K562 (cell line): Measurements from ENCODE around the gene PSMA1. TPM values are rescaled to one million over a fixed set of nuclear protein-coding genes. Genes with fewer than 3 reads are reported as not detected.

Experiments used
- ATAC-seq: fragments of 200-7000 bp; cut with Tn5 transposase; 3 replicates; pipeline ENCODE4 v1.9.1; 2020; ENCODE audit warnings: moderate library complexity
- BruUV-seq: library from RNA; stranded (reverse); fragments of 400-500 nt; replicated peaks from 2 replicates; lab custom pipeline; 2021; lab: Mats Ljungman, UMichigan
- CTCF ChIA-PET: fragments of 300-600 bp; formaldehyde crosslinking; extraction: SDS; loops from one replicate; lab custom pipeline; 2021; ENCODE audit warnings: low intra/inter-chr PET ratio; lab: Yijun Ruan, JAX
- POLR2A ChIA-PET: fragments of 300-600, 350-650 bp; sonication (Branson Sonifier 250); formaldehyde crosslinking; extraction: SDS; loops from one replicate; lab custom pipeline; 2021; ENCODE audit warnings: antibody characterized with exemption, inconsistent platforms; lab: Yijun Ruan, JAX
- DNase-seq, 4 experiments: peaks; one replicate each; pipeline versions ENCODE4 v3.0.0 to v3.0.0-alpha.2; 2011 to 2018; ENCODE audit warnings: low spot score in 3 of 4, mixed read lengths in 3 of 4; ENCODE audit errors: extremely low read depth in 1 of 4
- FAIRE-seq: peaks from 2 replicates; lab custom pipeline; 2011; peaks lifted over from hg19 to GRCh38; lab: Jason Lieb, UNC
- H2AFZ ChIP-seq: 2 replicates; pipeline ENCODE4 v1.6.0; 2011; ENCODE audit warnings: low read depth, low read length, control low read depth, inconsistent platforms
- H3K27ac ChIP-seq: fragments of 200-600 bp; 3 replicates; pipeline ENCODE4 v1.8.0; 2011; ENCODE audit warnings: low read depth, mild to moderate bottlenecking, control low read depth, inconsistent platforms, low read length, moderate library complexity, mixed read lengths; ENCODE audit errors: extremely low read depth
- H3K27me3 ChIP-seq, 2 experiments: fragments of 300-600 bp in 1 of 2; 2 replicates in 1 of 2; 3 replicates in 1 of 2; pipeline versions ENCODE4 v1.6.0 to v1.8.0; 2011; ENCODE audit warnings: inconsistent platforms in 2 of 2, low read length in 2 of 2, mild to moderate bottlenecking in 1 of 2, mixed read lengths in 1 of 2, moderate library complexity in 1 of 2; ENCODE audit not compliant: control insufficient read depth in 2 of 2, insufficient read depth in 2 of 2
- H3K36me3 ChIP-seq: fragments of 300-600 bp; 3 replicates; pipeline ENCODE4 v1.8.0; 2011; ENCODE audit warnings: mild to moderate bottlenecking, low read length, inconsistent platforms; ENCODE audit not compliant: control insufficient read depth, insufficient read depth
- H3K4me1 ChIP-seq, 2 experiments: fragments of 200-600 bp in 1 of 2; replicated peaks in 1 of 2; 2 replicates in 1 of 2; 3 replicates in 1 of 2; pipeline versions ENCODE4 v1.5.1 to v1.8.0; 2011; ENCODE audit warnings: inconsistent platforms in 2 of 2, low read length in 2 of 2, mild to moderate bottlenecking in 1 of 2, mixed read lengths in 1 of 2, moderate library complexity in 1 of 2; ENCODE audit not compliant: control insufficient read depth in 2 of 2, insufficient read depth in 2 of 2
- H3K4me2 ChIP-seq: 2 replicates; pipeline ENCODE4 v1.6.1; 2011; ENCODE audit warnings: low read length, control low read depth, inconsistent platforms, mixed read lengths; ENCODE audit not compliant: insufficient read depth
- H3K4me3 ChIP-seq: fragments of 200-600 bp; sonication (generic), shearing (Covaris generic); 2 replicates; pipeline ENCODE4 v1.5.1; 2016; ENCODE audit warnings: control low read depth, inconsistent platforms
- H3K79me2 ChIP-seq: fragments of 200-600 bp; 3 replicates; pipeline ENCODE4 v1.8.0; 2011; ENCODE audit warnings: low read length, inconsistent platforms; ENCODE audit not compliant: control insufficient read depth, insufficient read depth
- H3K9ac ChIP-seq, 2 experiments: 2 replicates each; pipeline versions ENCODE4 v1.6.0 to v1.6.1; 2011; ENCODE audit warnings: low read depth in 2 of 2, low read length in 2 of 2, control low read depth in 1 of 2, inconsistent platforms in 1 of 2, mild to moderate bottlenecking in 1 of 2, mixed read lengths in 1 of 2; ENCODE audit not compliant: insufficient read depth in 1 of 2
- H3K9me1 ChIP-seq: one replicate; pipeline ENCODE4 v1.6.0; 2011; ENCODE audit warnings: inconsistent platforms, mild to moderate bottlenecking, low read length, moderate library complexity; ENCODE audit not compliant: control insufficient read depth, insufficient read depth
- H3K9me3 ChIP-seq: replicated peaks from 2 replicates; pipeline ENCODE4 v1.5.1; 2011; ENCODE audit warnings: low read depth, low read length, inconsistent platforms; ENCODE audit not compliant: control insufficient read depth, insufficient read depth
- H4K20me1 ChIP-seq: replicated peaks from 2 replicates; pipeline ENCODE4 v1.6.1; 2011; ENCODE audit warnings: low read length, inconsistent platforms, mixed read lengths; ENCODE audit not compliant: control insufficient read depth, insufficient read depth
- ARID1B ChIP-seq: fragments of 450-650 bp; IDR thresholded peaks from 2 replicates; pipeline ENCODE4 v1.6.1; 2016; ENCODE audit warnings: antibody characterized with exemption, mild to moderate bottlenecking, inconsistent platforms
- CCAR2 ChIP-seq: fragments of 200-400 bp; formaldehyde crosslinking; IDR thresholded peaks from 2 replicates; pipeline ENCODE4 v1.6.1; 2017; ENCODE audit warnings: mild to moderate bottlenecking, low read depth, low read length
- FOXA1 ChIP-seq: fragments of 450-650 bp; IDR thresholded peaks from 2 replicates; pipeline ENCODE4 v1.6.1; 2016; ENCODE audit warnings: mild to moderate bottlenecking, borderline replicate concordance
- WGBS: fragments of 100-300 bp; shearing (Covaris generic); methylation state at CpG from one replicate; pipeline ENCODE4 v1.1.6; 2016; ENCODE audit warnings: low coverage, mixed read lengths; ENCODE audit not compliant: insufficient coverage; ENCODE audit errors: missing lambda C conversion rate; 5-methylcytosine and 5-hydroxymethylcytosine counted together
- in situ Hi-C: fragments of 300-500 bp; cut with MboI; formaldehyde crosslinking; loops from 4 replicates; pipeline ENCODE4 v1.15.0; 2018; ENCODE audit warnings: inconsistent platforms, mixed read lengths
- intact Hi-C: fragments of 100-400 bp; cut with micrococcal nuclease; formaldehyde crosslinking; loops from 2 replicates; pipeline ENCODE4 v1.14.2; 2022
- polyA plus RNA-seq, 8 experiments: library from polyadenylated mRNA; depleted of rRNA in 4 of 8; stranded (reverse) in 5 of 8; unstranded in 3 of 8; fragments of >200 nt; fragmentation: Nextera tagmentation in 2 of 8; fragmentation: Illumina TruSeq in 1 of 8; extraction: Ambion mirVana in 2 of 8; extraction: Trizol in 1 of 8; gene quantifications; 2 replicates each; pipeline versions ENCODE4 v1.2.1 to v1.2.3, GENCODE V29; 2011 to 2014; ENCODE audit warnings: inconsistent platforms in 1 of 8, missing spikeins in 1 of 8
- total RNA-seq, 7 experiments: library from RNA; depleted of rRNA in 6 of 7; stranded (reverse); fragments of >200 nt in 6 of 7; fragmentation: Illumina TruSeq in 2 of 7; extraction: Trizol in 2 of 7; gene quantifications; 2 replicates each; pipeline versions ENCODE4 v1.2.1 to v1.2.3, GENCODE V29; 2011 to 2021; ENCODE audit warnings: low replicate concordance in 1 of 7
- TF ChIP-seq, protein P1 (sequence below): fragments of 200-600 bp; sonication (generic); IDR thresholded peaks from one replicate; pipeline ENCODE4 v1.6.1; 2012; ENCODE audit warnings: mild to moderate bottlenecking, low read depth, low read length, inconsistent platforms
- TF ChIP-seq, protein P2 (sequence below): sonication (generic); formaldehyde crosslinking; IDR thresholded peaks from 2 replicates; pipeline ENCODE4 v1.8.0; 2023; ENCODE audit warnings: mild to moderate bottlenecking, missing genetic modification reagents
- TF ChIP-seq, protein P3 (sequence below): fragments of 450-650 bp; formaldehyde crosslinking; conservative IDR thresholded peaks from 2 replicates; pipeline ENCODE4 v1.4.0; 2022; ENCODE audit warnings: mild to moderate bottlenecking, missing genetic modification characterization

PSMA1 gene
- total and polyA plus RNA-seq, 9 of the 15 experiments (the other 6 are each of a cell fraction or from before 2014, with no cell fraction given), result 283 to 1,007 (median 424) TPM

DNA sequence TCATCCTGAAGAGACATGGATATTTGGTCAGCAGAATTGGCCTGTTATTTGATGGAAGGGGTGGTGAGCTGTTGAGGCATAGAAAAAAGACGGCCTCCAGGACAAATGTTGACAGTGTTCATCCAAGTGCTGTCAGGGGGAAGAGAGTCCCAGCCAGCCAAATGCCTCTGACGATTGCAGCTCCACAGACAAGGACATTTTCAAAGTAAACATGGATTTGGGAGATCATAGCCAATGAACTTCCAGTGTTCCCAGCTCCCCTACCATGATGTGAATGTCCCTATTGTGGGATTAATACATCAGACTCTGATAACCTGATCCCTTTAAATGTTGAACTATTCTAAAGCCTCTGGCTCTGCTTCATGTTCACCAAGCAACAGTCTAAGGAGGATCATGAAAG, 31.2 kb upstream of the PSMA1 start:
- no peak overlapping the region for H3K4me3 ChIP-seq
- POLR2A ChIA-PET, result no interaction called here
- CTCF ChIA-PET, result no interaction called here
- no peaks in the 10 kb centered on the region for H3K9me1 ChIP-seq
- FAIRE-seq, result no peak
- no peak overlapping the region for H3K27ac ChIP-seq
- peaks cover 8% of the 10 kb centered on the region; the same call in 2 of the 3 replicates for H3K36me3 ChIP-seq
- no peaks in the 10 kb centered on the region for H3K79me2 ChIP-seq
- WGBS, result 52% methylated on average over 2 of the region's 2 CpGs
- intact Hi-C loops (no loop called here), in situ Hi-C loops (no loop called here)
- DNase-seq, result no peak
- no peaks in the 10 kb centered on the region; a peak in 2 of 5 replicates for H3K4me1 ChIP-seq
- no peak overlapping the region for H3K9ac ChIP-seq
- no peaks in the 10 kb centered on the region for H3K9me3 ChIP-seq
- no peak for ATAC-seq
- no peaks in the 10 kb centered on the region for H3K27me3 ChIP-seq
- no peaks in the 10 kb centered on the region for H4K20me1 ChIP-seq
- H3K4me2 ChIP-seq, result no peak overlapping the region
- no peak overlapping the region for H2AFZ ChIP-seq
- BruUV-seq, result no TSS peak
- TF ChIP-seq, protein P1, sequence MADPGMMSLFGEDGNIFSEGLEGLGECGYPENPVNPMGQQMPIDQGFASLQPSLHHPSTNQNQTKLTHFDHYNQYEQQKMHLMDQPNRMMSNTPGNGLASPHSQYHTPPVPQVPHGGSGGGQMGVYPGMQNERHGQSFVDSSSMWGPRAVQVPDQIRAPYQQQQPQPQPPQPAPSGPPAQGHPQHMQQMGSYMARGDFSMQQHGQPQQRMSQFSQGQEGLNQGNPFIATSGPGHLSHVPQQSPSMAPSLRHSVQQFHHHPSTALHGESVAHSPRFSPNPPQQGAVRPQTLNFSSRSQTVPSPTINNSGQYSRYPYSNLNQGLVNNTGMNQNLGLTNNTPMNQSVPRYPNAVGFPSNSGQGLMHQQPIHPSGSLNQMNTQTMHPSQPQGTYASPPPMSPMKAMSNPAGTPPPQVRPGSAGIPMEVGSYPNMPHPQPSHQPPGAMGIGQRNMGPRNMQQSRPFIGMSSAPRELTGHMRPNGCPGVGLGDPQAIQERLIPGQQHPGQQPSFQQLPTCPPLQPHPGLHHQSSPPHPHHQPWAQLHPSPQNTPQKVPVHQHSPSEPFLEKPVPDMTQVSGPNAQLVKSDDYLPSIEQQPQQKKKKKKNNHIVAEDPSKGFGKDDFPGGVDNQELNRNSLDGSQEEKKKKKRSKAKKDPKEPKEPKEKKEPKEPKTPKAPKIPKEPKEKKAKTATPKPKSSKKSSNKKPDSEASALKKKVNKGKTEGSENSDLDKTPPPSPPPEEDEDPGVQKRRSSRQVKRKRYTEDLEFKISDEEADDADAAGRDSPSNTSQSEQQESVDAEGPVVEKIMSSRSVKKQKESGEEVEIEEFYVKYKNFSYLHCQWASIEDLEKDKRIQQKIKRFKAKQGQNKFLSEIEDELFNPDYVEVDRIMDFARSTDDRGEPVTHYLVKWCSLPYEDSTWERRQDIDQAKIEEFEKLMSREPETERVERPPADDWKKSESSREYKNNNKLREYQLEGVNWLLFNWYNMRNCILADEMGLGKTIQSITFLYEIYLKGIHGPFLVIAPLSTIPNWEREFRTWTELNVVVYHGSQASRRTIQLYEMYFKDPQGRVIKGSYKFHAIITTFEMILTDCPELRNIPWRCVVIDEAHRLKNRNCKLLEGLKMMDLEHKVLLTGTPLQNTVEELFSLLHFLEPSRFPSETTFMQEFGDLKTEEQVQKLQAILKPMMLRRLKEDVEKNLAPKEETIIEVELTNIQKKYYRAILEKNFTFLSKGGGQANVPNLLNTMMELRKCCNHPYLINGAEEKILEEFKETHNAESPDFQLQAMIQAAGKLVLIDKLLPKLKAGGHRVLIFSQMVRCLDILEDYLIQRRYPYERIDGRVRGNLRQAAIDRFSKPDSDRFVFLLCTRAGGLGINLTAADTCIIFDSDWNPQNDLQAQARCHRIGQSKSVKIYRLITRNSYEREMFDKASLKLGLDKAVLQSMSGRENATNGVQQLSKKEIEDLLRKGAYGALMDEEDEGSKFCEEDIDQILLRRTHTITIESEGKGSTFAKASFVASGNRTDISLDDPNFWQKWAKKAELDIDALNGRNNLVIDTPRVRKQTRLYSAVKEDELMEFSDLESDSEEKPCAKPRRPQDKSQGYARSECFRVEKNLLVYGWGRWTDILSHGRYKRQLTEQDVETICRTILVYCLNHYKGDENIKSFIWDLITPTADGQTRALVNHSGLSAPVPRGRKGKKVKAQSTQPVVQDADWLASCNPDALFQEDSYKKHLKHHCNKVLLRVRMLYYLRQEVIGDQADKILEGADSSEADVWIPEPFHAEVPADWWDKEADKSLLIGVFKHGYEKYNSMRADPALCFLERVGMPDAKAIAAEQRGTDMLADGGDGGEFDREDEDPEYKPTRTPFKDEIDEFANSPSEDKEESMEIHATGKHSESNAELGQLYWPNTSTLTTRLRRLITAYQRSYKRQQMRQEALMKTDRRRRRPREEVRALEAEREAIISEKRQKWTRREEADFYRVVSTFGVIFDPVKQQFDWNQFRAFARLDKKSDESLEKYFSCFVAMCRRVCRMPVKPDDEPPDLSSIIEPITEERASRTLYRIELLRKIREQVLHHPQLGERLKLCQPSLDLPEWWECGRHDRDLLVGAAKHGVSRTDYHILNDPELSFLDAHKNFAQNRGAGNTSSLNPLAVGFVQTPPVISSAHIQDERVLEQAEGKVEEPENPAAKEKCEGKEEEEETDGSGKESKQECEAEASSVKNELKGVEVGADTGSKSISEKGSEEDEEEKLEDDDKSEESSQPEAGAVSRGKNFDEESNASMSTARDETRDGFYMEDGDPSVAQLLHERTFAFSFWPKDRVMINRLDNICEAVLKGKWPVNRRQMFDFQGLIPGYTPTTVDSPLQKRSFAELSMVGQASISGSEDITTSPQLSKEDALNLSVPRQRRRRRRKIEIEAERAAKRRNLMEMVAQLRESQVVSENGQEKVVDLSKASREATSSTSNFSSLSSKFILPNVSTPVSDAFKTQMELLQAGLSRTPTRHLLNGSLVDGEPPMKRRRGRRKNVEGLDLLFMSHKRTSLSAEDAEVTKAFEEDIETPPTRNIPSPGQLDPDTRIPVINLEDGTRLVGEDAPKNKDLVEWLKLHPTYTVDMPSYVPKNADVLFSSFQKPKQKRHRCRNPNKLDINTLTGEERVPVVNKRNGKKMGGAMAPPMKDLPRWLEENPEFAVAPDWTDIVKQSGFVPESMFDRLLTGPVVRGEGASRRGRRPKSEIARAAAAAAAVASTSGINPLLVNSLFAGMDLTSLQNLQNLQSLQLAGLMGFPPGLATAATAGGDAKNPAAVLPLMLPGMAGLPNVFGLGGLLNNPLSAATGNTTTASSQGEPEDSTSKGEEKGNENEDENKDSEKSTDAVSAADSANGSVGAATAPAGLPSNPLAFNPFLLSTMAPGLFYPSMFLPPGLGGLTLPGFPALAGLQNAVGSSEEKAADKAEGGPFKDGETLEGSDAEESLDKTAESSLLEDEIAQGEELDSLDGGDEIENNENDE, result no peak
- no peak for TF ChIP-seq FOXA1
- no peak for TF ChIP-seq CCAR2
- TF ChIP-seq ARID1B, result no peak
- TF ChIP-seq, protein P2, sequence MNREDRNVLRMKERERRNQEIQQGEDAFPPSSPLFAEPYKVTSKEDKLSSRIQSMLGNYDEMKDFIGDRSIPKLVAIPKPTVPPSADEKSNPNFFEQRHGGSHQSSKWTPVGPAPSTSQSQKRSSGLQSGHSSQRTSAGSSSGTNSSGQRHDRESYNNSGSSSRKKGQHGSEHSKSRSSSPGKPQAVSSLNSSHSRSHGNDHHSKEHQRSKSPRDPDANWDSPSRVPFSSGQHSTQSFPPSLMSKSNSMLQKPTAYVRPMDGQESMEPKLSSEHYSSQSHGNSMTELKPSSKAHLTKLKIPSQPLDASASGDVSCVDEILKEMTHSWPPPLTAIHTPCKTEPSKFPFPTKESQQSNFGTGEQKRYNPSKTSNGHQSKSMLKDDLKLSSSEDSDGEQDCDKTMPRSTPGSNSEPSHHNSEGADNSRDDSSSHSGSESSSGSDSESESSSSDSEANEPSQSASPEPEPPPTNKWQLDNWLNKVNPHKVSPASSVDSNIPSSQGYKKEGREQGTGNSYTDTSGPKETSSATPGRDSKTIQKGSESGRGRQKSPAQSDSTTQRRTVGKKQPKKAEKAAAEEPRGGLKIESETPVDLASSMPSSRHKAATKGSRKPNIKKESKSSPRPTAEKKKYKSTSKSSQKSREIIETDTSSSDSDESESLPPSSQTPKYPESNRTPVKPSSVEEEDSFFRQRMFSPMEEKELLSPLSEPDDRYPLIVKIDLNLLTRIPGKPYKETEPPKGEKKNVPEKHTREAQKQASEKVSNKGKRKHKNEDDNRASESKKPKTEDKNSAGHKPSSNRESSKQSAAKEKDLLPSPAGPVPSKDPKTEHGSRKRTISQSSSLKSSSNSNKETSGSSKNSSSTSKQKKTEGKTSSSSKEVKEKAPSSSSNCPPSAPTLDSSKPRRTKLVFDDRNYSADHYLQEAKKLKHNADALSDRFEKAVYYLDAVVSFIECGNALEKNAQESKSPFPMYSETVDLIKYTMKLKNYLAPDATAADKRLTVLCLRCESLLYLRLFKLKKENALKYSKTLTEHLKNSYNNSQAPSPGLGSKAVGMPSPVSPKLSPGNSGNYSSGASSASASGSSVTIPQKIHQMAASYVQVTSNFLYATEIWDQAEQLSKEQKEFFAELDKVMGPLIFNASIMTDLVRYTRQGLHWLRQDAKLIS (CRISPR knock-in tag), result no peak
- TF ChIP-seq, protein P3, sequence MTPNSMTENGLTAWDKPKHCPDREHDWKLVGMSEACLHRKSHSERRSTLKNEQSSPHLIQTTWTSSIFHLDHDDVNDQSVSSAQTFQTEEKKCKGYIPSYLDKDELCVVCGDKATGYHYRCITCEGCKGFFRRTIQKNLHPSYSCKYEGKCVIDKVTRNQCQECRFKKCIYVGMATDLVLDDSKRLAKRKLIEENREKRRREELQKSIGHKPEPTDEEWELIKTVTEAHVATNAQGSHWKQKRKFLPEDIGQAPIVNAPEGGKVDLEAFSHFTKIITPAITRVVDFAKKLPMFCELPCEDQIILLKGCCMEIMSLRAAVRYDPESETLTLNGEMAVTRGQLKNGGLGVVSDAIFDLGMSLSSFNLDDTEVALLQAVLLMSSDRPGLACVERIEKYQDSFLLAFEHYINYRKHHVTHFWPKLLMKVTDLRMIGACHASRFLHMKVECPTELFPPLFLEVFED (CRISPR knock-in tag), result no peak
